Measurements from ENCODE around the gene REEP6. TPM values are rescaled to one million over a fixed set of nuclear protein-coding genes. Genes with fewer than 3 reads are reported as not detected.

REEP6 gene
- total and polyA plus RNA-seq, 2 of the 8 experiments (the other 6 are each of a cell fraction or from before 2014, with no cell fraction given): 12.6 to 20.7 TPM

- TF ChIP-seq TBP (IDR thresholded peaks at IDR 0.05; ENCODE audit: low read depth, low read length): peak; percentile 15; the same call in 1 of the 2 replicates
- TF ChIP-seq TAF1 (IDR thresholded peaks at IDR 0.05; ENCODE audit: low read depth, low read length): no peak
- no peak for TF ChIP-seq BRCA1 (IDR thresholded peaks at IDR 0.05; ENCODE audit: low read depth, low read length)
- TF ChIP-seq USF2 (IDR thresholded peaks at IDR 0.05; ENCODE audit: low read length): no peak
- peak; percentile 77 for TF ChIP-seq E2F6 (IDR thresholded peaks at IDR 0.05)
- no peak for TF ChIP-seq GABPA (IDR thresholded peaks at IDR 0.05; ENCODE audit: borderline replicate concordance, insufficient read depth, low read length)
- peak; percentile 10; the same call in 1 of the 2 replicates for TF ChIP-seq SP2 (IDR thresholded peaks at IDR 0.05; ENCODE audit: low read length)
- peak; percentile 77 for TF ChIP-seq JUND (IDR thresholded peaks at IDR 0.05; ENCODE audit: low read length)
- no peak for TF ChIP-seq TEAD4 (IDR thresholded peaks at IDR 0.05; ENCODE audit: low read depth, low read length)
- no peak for TF ChIP-seq SIRT6 (IDR thresholded peaks at IDR 0.05; ENCODE audit: low read length)
These were observed 469 bp upstream of the REEP6 start, which contains the start of gene PCSK4 (continued) for GRCh38 chr19:1490311-1491113.

Data from H1 (cell line).